GM23338 (cell line): ENCODE results near the gene SHPK. TPM values are rescaled to one million over a fixed set of nuclear protein-coding genes. Genes with fewer than 3 reads are reported as not detected.
A peak's percentile ranks its signal among the peaks of the same experiment; 100 is the strongest.

Source experiments
- ATAC-seq: fragments of 200-7000 bp; cut with Tn5 transposase; 3 replicates; pipeline ENCODE4 v1.9.1; 2020
- DNase-seq: peaks from one replicate; pipeline ENCODE4 v3.0.0-alpha.2; 2015; ENCODE audit warnings: low spot score
- H2AFZ ChIP-seq: fragments of 200-600 bp; sonication (generic); 2 replicates; pipeline ENCODE4 v1.8.0; 2016; ENCODE audit warnings: antibody characterized with exemption, mild to moderate bottlenecking, moderate library complexity
- H3F3A ChIP-seq: fragments of 200-600 bp; sonication (generic); replicated peaks from 2 replicates; pipeline ENCODE4 v1.8.0; 2017; ENCODE audit warnings: antibody characterized with exemption, mixed run types, low read depth
- H3K27ac ChIP-seq: fragments of 200-600 bp; sonication (generic); 2 replicates; pipeline ENCODE4 v1.6.1; 2016; ENCODE audit warnings: low read depth
- H3K27me3 ChIP-seq: fragments of 200-600 bp; sonication (generic); 2 replicates; pipeline ENCODE4 v1.8.0; 2016; ENCODE audit warnings: mild to moderate bottlenecking, mixed run types, moderate library complexity; ENCODE audit not compliant: insufficient read depth
- H3K36me3 ChIP-seq: fragments of 200-600 bp; sonication (generic); 2 replicates; pipeline ENCODE4 v1.8.0; 2016; ENCODE audit warnings: mild to moderate bottlenecking; ENCODE audit not compliant: insufficient read depth
- H3K4me1 ChIP-seq: fragments of 200-600 bp; sonication (generic); 2 replicates; pipeline ENCODE4 v1.8.0; 2016; ENCODE audit warnings: mild to moderate bottlenecking, moderate library complexity; ENCODE audit not compliant: insufficient read depth
- H3K4me2 ChIP-seq: fragments of 200-600 bp; sonication (generic); 2 replicates; pipeline ENCODE4 v1.7.1; 2017; ENCODE audit warnings: mixed run types
- H3K4me3 ChIP-seq: fragments of 200-600 bp; sonication (generic); 2 replicates; pipeline ENCODE4 v1.6.1; 2016; ENCODE audit warnings: mixed run types
- H3K79me2 ChIP-seq: fragments of 200-600 bp; sonication (generic); replicated peaks from 2 replicates; pipeline ENCODE4 v1.8.0; 2017; ENCODE audit warnings: mild to moderate bottlenecking; ENCODE audit not compliant: insufficient read depth
- H3K9me2 ChIP-seq: fragments of 200-600 bp; sonication (generic); 2 replicates; pipeline ENCODE4 v1.8.0; 2017; ENCODE audit not compliant: insufficient read depth
- H4K20me1 ChIP-seq: fragments of 200-600 bp; sonication (generic); replicated peaks from 2 replicates; pipeline ENCODE4 v1.8.0; 2017; ENCODE audit warnings: mild to moderate bottlenecking; ENCODE audit not compliant: insufficient read depth
- H3K27ac Mint-ChIP-seq: 2 replicates; pipeline ENCODE4 v1.8.0; 2020; ENCODE audit warnings: inconsistent platforms, mild to moderate bottlenecking, moderate library complexity, mixed read lengths
- H3K27me3 Mint-ChIP-seq: 3 replicates; pipeline ENCODE4 v1.8.0; 2022; ENCODE audit warnings: low read depth, mild to moderate bottlenecking, moderate library complexity, mixed read lengths, inconsistent platforms; ENCODE audit not compliant: insufficient read depth, poor library complexity
- H3K36me3 Mint-ChIP-seq: 3 replicates; pipeline ENCODE4 v1.8.0; 2021; ENCODE audit warnings: low read depth, mild to moderate bottlenecking, inconsistent platforms, moderate library complexity, mixed read lengths
- H3K4me1 Mint-ChIP-seq: 3 replicates; pipeline ENCODE4 v1.8.0; 2020; ENCODE audit warnings: mild to moderate bottlenecking, inconsistent platforms, mixed read lengths
- H3K4me3 Mint-ChIP-seq: 3 replicates; pipeline ENCODE4 v1.8.0; 2021; ENCODE audit warnings: moderate library complexity, mild to moderate bottlenecking, inconsistent platforms, mixed read lengths
- H3K9me3 Mint-ChIP-seq: 3 replicates; pipeline ENCODE4 v1.8.0; 2020; ENCODE audit warnings: moderate library complexity, mild to moderate bottlenecking, inconsistent platforms, mixed read lengths
- CREB1 ChIP-seq: fragments of 250-450 bp; sonication (Bioruptor Pico); IDR thresholded peaks from 2 replicates; pipeline ENCODE4 v1.5.0; 2020; ENCODE audit warnings: low read depth, mild to moderate bottlenecking, moderate library complexity
- CTCF ChIP-seq, 2 experiments: fragments of 200-600 bp in 1 of 2; sonication (generic) in 1 of 2; conservative IDR thresholded peaks; 2 replicates each; pipeline versions ENCODE4 v1.5.1 to v1.6.1; 2016 to 2017; ENCODE audit warnings: antibody characterized with exemption in 2 of 2, low read depth in 2 of 2, mild to moderate bottlenecking in 2 of 2, moderate library complexity in 1 of 2
- EZH2 ChIP-seq: fragments of 200-600 bp; sonication (generic); IDR thresholded peaks from one replicate; pipeline ENCODE4 v1.8.0; 2017; ENCODE audit warnings: antibody characterized with exemption, mild to moderate bottlenecking, low read depth; ENCODE audit not compliant: unreplicated experiment
- EZH2phosphoT487 ChIP-seq: fragments of 200-600 bp; sonication (generic); IDR thresholded peaks from one replicate; pipeline ENCODE4 v1.8.1; 2018; ENCODE audit warnings: antibody characterized with exemption; ENCODE audit not compliant: unreplicated experiment
- JUNB ChIP-seq: IDR thresholded peaks from one replicate; pipeline ENCODE4 v1.6.1; 2016; ENCODE audit warnings: antibody characterized with exemption; ENCODE audit not compliant: unreplicated experiment
- NANOG ChIP-seq: IDR thresholded peaks from 2 replicates; pipeline ENCODE4 v1.6.1; 2016; ENCODE audit warnings: antibody characterized with exemption, borderline replicate concordance
- POLR2AphosphoS5 ChIP-seq: IDR thresholded peaks from 2 replicates; pipeline ENCODE4 v1.6.1; 2016; ENCODE audit warnings: antibody characterized with exemption, low read depth
- REST ChIP-seq: IDR thresholded peaks from one replicate; pipeline ENCODE4 v1.6.1; 2018; ENCODE audit warnings: antibody characterized with exemption; ENCODE audit not compliant: unreplicated experiment
- STAT1 ChIP-seq: IDR thresholded peaks from one replicate; pipeline ENCODE4 v1.6.1; 2016; ENCODE audit warnings: antibody characterized with exemption; ENCODE audit not compliant: unreplicated experiment
- ZNF331 ChIP-seq: fragments of 250-450 bp; sonication (Bioruptor Pico); IDR thresholded peaks from 2 replicates; pipeline ENCODE4 v1.5.0; 2020; ENCODE audit warnings: low read depth, mild to moderate bottlenecking, moderate library complexity
- polyA plus RNA-seq: library from polyadenylated mRNA; unstranded; fragments of >200 nt; fragmentation: Nextera tagmentation; extraction: Ambion mirVana; gene quantifications from 2 replicates; pipeline ENCODE4 v1.2.1, GENCODE V29; 2016
- total RNA-seq: library from RNA; depleted of rRNA; stranded (reverse); fragments of >200 nt; shearing (Covaris generic); gene quantifications from 2 replicates; pipeline ENCODE4 v1.2.3, GENCODE V29; 2014

SHPK gene
- total and polyA plus RNA-seq, 2 experiments from 2014 or later, result 11.5 to 34.3 TPM

DNA sequence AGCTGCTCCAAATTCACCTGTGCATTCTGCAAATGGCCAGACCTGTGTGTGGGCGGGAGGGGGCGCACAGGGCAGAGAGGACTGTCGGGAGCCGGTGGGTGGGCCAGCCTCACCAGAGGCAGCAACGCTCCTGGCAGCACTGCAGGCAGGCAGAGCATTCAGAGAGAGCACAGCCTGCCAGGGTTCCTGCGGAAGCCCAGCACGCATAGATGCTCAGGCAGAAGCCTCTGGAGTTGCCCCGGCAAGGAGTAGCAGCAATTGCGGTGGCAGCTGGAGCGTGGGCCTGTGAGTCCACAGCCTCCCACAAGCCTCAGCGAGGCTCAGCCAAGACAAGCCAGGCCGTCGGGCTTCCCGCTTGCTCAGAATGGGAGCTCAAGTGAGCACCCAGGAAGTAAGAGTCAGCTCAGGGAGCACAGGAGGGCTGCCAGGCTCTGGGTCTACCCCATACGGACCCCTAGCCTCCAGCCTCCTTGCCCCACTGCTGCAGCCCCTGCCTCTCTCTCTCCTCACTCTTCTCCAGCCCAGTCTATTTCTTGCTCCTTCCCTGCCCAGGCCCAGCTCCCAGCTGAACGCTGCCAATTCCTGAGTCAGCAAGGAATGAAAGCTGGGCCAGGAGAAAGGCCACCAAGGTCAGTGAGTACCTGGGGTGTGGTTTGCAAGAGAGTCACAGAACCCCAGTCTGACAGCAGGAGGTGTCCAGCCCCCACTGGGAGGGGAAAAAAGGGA is 42.2 kb upstream of the SHPK start:
- no peaks in the 10 kb centered on the region for H3K9me3 Mint-ChIP-seq
- no peak overlapping the region for H3K27ac Mint-ChIP-seq
- H3K27me3 ChIP-seq, result no peaks in the 10 kb centered on the region
- peaks cover 10% of the 10 kb centered on the region for H3K4me1 Mint-ChIP-seq
- ATAC-seq (peak; percentile 84), DNase-seq (peak; percentile 75)
- H3K36me3 Mint-ChIP-seq, result no peaks in the 10 kb centered on the region
- 0 out of 2 replicates have a peak, but pooled peaks cover under 1% of the 10 kb centered on the region for H3F3A ChIP-seq
- H3K4me3 ChIP-seq, result no peak overlapping the region
- no peaks in the 10 kb centered on the region for H3K79me2 ChIP-seq
- H3K27ac ChIP-seq, result no peak overlapping the region
- no peaks in the 10 kb centered on the region for H3K36me3 ChIP-seq
- peaks cover 2% of the 10 kb centered on the region for H3K27me3 Mint-ChIP-seq
- H3K4me3 Mint-ChIP-seq, result no peak overlapping the region
- no peaks in the 10 kb centered on the region for H3K9me2 ChIP-seq
- H4K20me1 ChIP-seq, result no peaks in the 10 kb centered on the region
- no peak overlapping the region for H2AFZ ChIP-seq
- no peak overlapping the region for H3K4me2 ChIP-seq
- no peaks in the 10 kb centered on the region for H3K4me1 ChIP-seq
- TF ChIP-seq EZH2phosphoT487 (no peak), CREB1 (CRISPR knock-in tag) (no peak), JUNB (no peak), POLR2AphosphoS5 (no peak), NANOG (no peak), CTCF (conservative IDR thresholded peaks at IDR 0.05; ENCODE audit: low read depth in 2 of 2) (peak; percentile 31 to 59; a peak in 3 of 4 replicates), STAT1 (no peak), EZH2 (no peak)

- no peaks in the 10 kb centered on the region for H3K36me3 ChIP-seq
- no peaks in the 10 kb centered on the region for H3K9me2 ChIP-seq
- no peak for DNase-seq
- H3K27ac Mint-ChIP-seq, result no peak overlapping the region
- H3K4me3 ChIP-seq, result no peak overlapping the region
- no peaks in the 10 kb centered on the region for H3K4me1 ChIP-seq
- H2AFZ ChIP-seq, result no peak overlapping the region
- 0 out of 2 replicates have a peak, but pooled peaks cover 6% of the 10 kb centered on the region for H3F3A ChIP-seq
- ATAC-seq, result no peak
- 0 out of 3 replicates have a peak, but pooled peaks cover 4% of the 10 kb centered on the region for H3K36me3 Mint-ChIP-seq
- no peaks in the 10 kb centered on the region for H4K20me1 ChIP-seq
- H3K27me3 Mint-ChIP-seq, result peaks cover 2% of the 10 kb centered on the region
- no peaks in the 10 kb centered on the region for H3K9me3 Mint-ChIP-seq
- H3K4me2 ChIP-seq, result no peak overlapping the region
- peaks cover 13% of the 10 kb centered on the region for H3K4me1 Mint-ChIP-seq
- H3K79me2 ChIP-seq, result peaks cover under 1% of the 10 kb centered on the region; the same call in 1 of the 2 replicates
- H3K27ac ChIP-seq, result no peak overlapping the region
- H3K27me3 ChIP-seq, result no peaks in the 10 kb centered on the region
- no peak overlapping the region for H3K4me3 Mint-ChIP-seq
- TF ChIP-seq REST, result no peak
- TF ChIP-seq CREB1 (CRISPR knock-in tag), result no peak
- TF ChIP-seq STAT1, result no peak
- no peak for TF ChIP-seq ZNF331 (CRISPR knock-in tag)
- TF ChIP-seq POLR2AphosphoS5, result no peak
- TF ChIP-seq JUNB, result no peak
- no peak for TF ChIP-seq EZH2phosphoT487
Observed at GRCh38 chr17:3675886-3676285, 39.8 kb upstream of the SHPK start.
